ENCODE results near the gene PHAF1.

Gene PHAF1

GRCh38 chr16:67148221-67148620 is 38.5 kb downstream of the PHAF1 start:
- DNase-seq, result no peak

GRCh38 chr16:67148656-67149275 is 39.0 kb downstream of the PHAF1 start:
- no peak for DNase-seq

- DNase-seq, result no peak
These were observed 39.7 kb downstream of the PHAF1 start for GRCh38 chr16:67149276-67150046.

- peak; percentile 69 for DNase-seq
These were observed 40.5 kb downstream of the PHAF1 start for GRCh38 chr16:67150047-67150832.

- peak; percentile 63 for DNase-seq
These were observed 41.2 kb downstream of the PHAF1 start, which contains the start of gene B3GNT9 for GRCh38 chr16:67150833-67151396. B3GNT9 (minus strand) TSS chr16:67150998; CDS start chr16:67150485, 513 bp downstream.

GRCh38 chr16:67151431-67152097 is 41.8 kb downstream of the PHAF1 start:
- peak; percentile 49 for DNase-seq

- DNase-seq, result no peak
These were observed 45.0 kb downstream of the PHAF1 start for GRCh38 chr16:67154578-67155294.

- peak; percentile 82 for DNase-seq
These were observed 45.8 kb downstream of the PHAF1 start for GRCh38 chr16:67155295-67156142.

GRCh38 chr16:67156143-67156844 is 46.6 kb downstream of the PHAF1 start:
- DNase-seq, result no peak

GRCh38 chr16:67157106-67157748 is 47.5 kb downstream of the PHAF1 start:
- DNase-seq, result no peak

- DNase-seq, result no peak
These were observed 48.3 kb downstream of the PHAF1 start for GRCh38 chr16:67157892-67158635.

- DNase-seq, result peak; percentile 68
These were observed 49.2 kb downstream of the PHAF1 start for GRCh38 chr16:67158637-67159600.

GRCh38 chr16:67161595-67162058 is 51.9 kb downstream of the PHAF1 start:
- no peak for DNase-seq

- DNase-seq, result peak; percentile 61
These were observed 52.9 kb downstream of the PHAF1 start for GRCh38 chr16:67162506-67163163.

- DNase-seq, result peak; percentile 62
These were observed 53.6 kb downstream of the PHAF1 start for GRCh38 chr16:67163164-67163998.

- DNase-seq, result no peak
These were observed 54.3 kb downstream of the PHAF1 start for GRCh38 chr16:67163999-67164558.
